H9 (cell line): ENCODE results near the gene STARD3NL. TPM values are rescaled to one million over a fixed set of nuclear protein-coding genes. Genes with fewer than 3 reads are reported as not detected.

ENCODE experiments used
- DNase-seq: peaks from one replicate; pipeline ENCODE4 v3.0.0-alpha.2; 2017
- H2AFZ ChIP-seq: one replicate; pipeline ENCODE4 v1.6.1; 2013; ENCODE audit warnings: mild to moderate bottlenecking, low read length, control low read depth, moderate library complexity
- H2AK5ac ChIP-seq: 2 replicates; pipeline ENCODE4 v1.6.1; 2013; ENCODE audit warnings: low read length, control low read depth, mixed read lengths; ENCODE audit not compliant: insufficient read length
- H2BK120ac ChIP-seq: one replicate; pipeline ENCODE4 v1.6.1; 2013; ENCODE audit warnings: low read depth, mild to moderate bottlenecking, low read length, control low read depth, inconsistent platforms; ENCODE audit not compliant: poor library complexity, severe bottlenecking
- H2BK12ac ChIP-seq: 2 replicates; pipeline ENCODE4 v1.6.1; 2013; ENCODE audit warnings: low read length, control low read depth, mixed read lengths, low read depth; ENCODE audit not compliant: insufficient read length
- H2BK15ac ChIP-seq: 2 replicates; pipeline ENCODE4 v1.6.1; 2013; ENCODE audit warnings: low read depth, low read length, control low read depth
- H2BK20ac ChIP-seq: one replicate; pipeline ENCODE4 v1.6.1; 2013; ENCODE audit warnings: low read depth, mild to moderate bottlenecking, low read length, control low read depth, inconsistent platforms; ENCODE audit not compliant: poor library complexity, severe bottlenecking
- H2BK5ac ChIP-seq: 2 replicates; pipeline ENCODE4 v1.6.1; 2013; ENCODE audit warnings: low read length, control low read depth, mixed read lengths; ENCODE audit not compliant: insufficient read length
- H3K14ac ChIP-seq: 2 replicates; pipeline ENCODE4 v1.6.1; 2013; ENCODE audit warnings: low read length, control low read depth; ENCODE audit not compliant: insufficient read depth
- H3K18ac ChIP-seq: 2 replicates; pipeline ENCODE4 v1.6.1; 2013; ENCODE audit warnings: low read depth, mild to moderate bottlenecking, mixed read lengths, low read length, control low read depth; ENCODE audit not compliant: insufficient read length
- H3K23ac ChIP-seq: 2 replicates; pipeline ENCODE4 v1.6.1; 2013; ENCODE audit warnings: low read length, control low read depth, mixed read lengths, low read depth; ENCODE audit not compliant: insufficient read length
- H3K23me2 ChIP-seq: 2 replicates; pipeline ENCODE4 v1.6.1; 2013; ENCODE audit warnings: low read depth, mild to moderate bottlenecking, mixed read lengths, low read length, control low read depth; ENCODE audit not compliant: insufficient read length, poor library complexity, severe bottlenecking
- H3K27ac ChIP-seq: 2 replicates; pipeline ENCODE4 v1.5.1; 2013; ENCODE audit warnings: low read length, control low read depth, mixed read lengths, low read depth; ENCODE audit not compliant: insufficient read length
- H3K27me3 ChIP-seq: 2 replicates; pipeline ENCODE4 v1.6.1; 2013; ENCODE audit warnings: low read length, control low read depth, inconsistent platforms; ENCODE audit not compliant: insufficient read depth
- H3K4ac ChIP-seq: 2 replicates; pipeline ENCODE4 v1.6.1; 2013; ENCODE audit warnings: low read depth, mild to moderate bottlenecking, control low read depth, inconsistent platforms, low read length, moderate library complexity
- H3K4me1 ChIP-seq: 2 replicates; pipeline ENCODE4 v1.6.1; 2013; ENCODE audit warnings: low read length, control low read depth, inconsistent platforms; ENCODE audit not compliant: insufficient read depth
- H3K4me2 ChIP-seq: 2 replicates; pipeline ENCODE4 v1.6.1; 2013; ENCODE audit warnings: low read length, control low read depth, mixed read lengths; ENCODE audit not compliant: insufficient read length, insufficient read depth
- H3K56ac ChIP-seq: 2 replicates; pipeline ENCODE4 v1.6.1; 2013; ENCODE audit warnings: low read depth, mild to moderate bottlenecking, mixed read lengths, low read length, control low read depth; ENCODE audit not compliant: insufficient read length
- H3K79me1 ChIP-seq: 2 replicates; pipeline ENCODE4 v1.6.1; 2013; ENCODE audit warnings: low read depth, mild to moderate bottlenecking, moderate library complexity, low read length, control low read depth, inconsistent platforms; ENCODE audit not compliant: insufficient read depth, poor library complexity, severe bottlenecking
- H3K79me2 ChIP-seq: 2 replicates; pipeline ENCODE4 v1.6.1; 2013; ENCODE audit warnings: low read length, control low read depth, inconsistent platforms; ENCODE audit not compliant: insufficient read depth
- H3K9ac ChIP-seq: 2 replicates; pipeline ENCODE4 v1.6.1; 2013; ENCODE audit warnings: low read length, control low read depth, mixed read lengths; ENCODE audit not compliant: insufficient read length; ENCODE audit errors: extremely low read depth
- H3K9me3 ChIP-seq: one replicate; pipeline ENCODE4 v1.6.1; 2013; ENCODE audit warnings: low read depth, low read length, inconsistent platforms; ENCODE audit not compliant: control insufficient read depth
- H3T11ph ChIP-seq: one replicate; pipeline ENCODE4 v1.6.1; 2013; ENCODE audit warnings: mild to moderate bottlenecking, low read length, control low read depth, inconsistent platforms
- H4K20me1 ChIP-seq: one replicate; pipeline ENCODE4 v1.6.1; 2013; ENCODE audit not compliant: control insufficient read depth, insufficient read length, insufficient read depth
- H4K5ac ChIP-seq: 2 replicates; pipeline ENCODE4 v1.6.1; 2013; ENCODE audit warnings: low read depth, mild to moderate bottlenecking, mixed read lengths, low read length, control low read depth; ENCODE audit not compliant: insufficient read length
- H4K8ac ChIP-seq: replicated peaks from 2 replicates; pipeline ENCODE4 v1.6.1; 2013; ENCODE audit warnings: low read length, control low read depth, mixed read lengths, low read depth; ENCODE audit not compliant: insufficient read length
- H4K91ac ChIP-seq: 2 replicates; pipeline ENCODE4 v1.6.1; 2013; ENCODE audit warnings: low read depth, mild to moderate bottlenecking, moderate library complexity, mixed read lengths, low read length, control low read depth; ENCODE audit not compliant: insufficient read length
- H3K27ac Mint-ChIP-seq, 3 experiments: 2 replicates in 2 of 3; 3 replicates in 1 of 3; pipeline ENCODE4 v1.8.0; 2020 to 2021; ENCODE audit warnings: mixed read lengths in 3 of 3, mild to moderate bottlenecking in 1 of 3, moderate library complexity in 1 of 3
- H3K27me3 Mint-ChIP-seq: 2 replicates; pipeline ENCODE4 v1.8.0; 2021; ENCODE audit warnings: low read depth, mild to moderate bottlenecking, moderate library complexity, mixed read lengths
- H3K36me3 Mint-ChIP-seq, 3 experiments: 2 replicates in 2 of 3; 3 replicates in 1 of 3; pipeline ENCODE4 v1.8.0; 2020 to 2021; ENCODE audit warnings: low read depth in 3 of 3, mixed read lengths in 3 of 3; ENCODE audit not compliant: insufficient read depth in 1 of 3
- H3K4me1 Mint-ChIP-seq, 2 experiments: 2 replicates each; pipeline ENCODE4 v1.8.0; 2020; ENCODE audit warnings: mixed read lengths in 2 of 2
- H3K4me3 Mint-ChIP-seq, 2 experiments: 2 replicates in 1 of 2; 3 replicates in 1 of 2; pipeline ENCODE4 v1.8.0; 2020 to 2021; ENCODE audit warnings: mild to moderate bottlenecking in 2 of 2, mixed read lengths in 2 of 2, moderate library complexity in 1 of 2
- H3K9me3 Mint-ChIP-seq, 2 experiments: 2 replicates in 1 of 2; 3 replicates in 1 of 2; pipeline ENCODE4 v1.8.0; 2020; ENCODE audit warnings: mild to moderate bottlenecking in 2 of 2, mixed read lengths in 2 of 2, moderate library complexity in 1 of 2
- WGBS: extraction: QIAGEN DNeasy Blood & Tissue Kit; methylation state at CpG from one replicate; pipeline ENCODE4 v1.1.7; 2013; ENCODE audit warnings: missing lambda C conversion rate, low lambda C conversion rate, mixed read lengths; ENCODE audit not compliant: insufficient read length; ENCODE audit errors: extremely low coverage; 5-methylcytosine and 5-hydroxymethylcytosine counted together
- total RNA-seq: library from RNA; stranded (reverse); gene quantifications from 2 replicates; pipeline ENCODE4 v1.2.1, GENCODE V29; 2021
- TF ChIP-seq, protein P1 (sequence below): fragments of 200-600 bp; sonication (generic); conservative IDR thresholded peaks from 3 replicates; pipeline ENCODE4 v1.8.0; 2021; ENCODE audit warnings: antibody characterized with exemption, mild to moderate bottlenecking

The STARD3NL gene
- total RNA-seq, 1 experiment from 2014 or later: 36.5 TPM

- Histone ChIP-seq H3K14ac (no peak overlapping the region), H3K56ac (no peak overlapping the region), H4K91ac (no peak overlapping the region), H3K23me2 (no peaks in the 10 kb centered on the region), H4K20me1 (no peaks in the 10 kb centered on the region), H3K4me2 (no peak overlapping the region), H3K79me1 (no peaks in the 10 kb centered on the region), H4K5ac (no peak overlapping the region), H3K23ac (no peak overlapping the region), H2BK12ac (no peak overlapping the region), H2BK5ac (no peak overlapping the region), H2BK15ac (no peak overlapping the region), H3K27ac (no peak overlapping the region), H2BK20ac (no peak overlapping the region), H3K18ac (no peak overlapping the region), H3K79me2 (no peaks in the 10 kb centered on the region), H3K27me3 (no peaks in the 10 kb centered on the region), H3K9me3 (no peaks in the 10 kb centered on the region), H2BK120ac (no peak overlapping the region), H4K8ac (no peak overlapping the region), H2AFZ (no peak overlapping the region), H3K4ac (no peak overlapping the region), H2AK5ac (no peak overlapping the region), H3K9ac (no peak overlapping the region), H3K4me1 (no peaks in the 10 kb centered on the region), H3T11ph (no peak overlapping the region)
- H3K9me3 Mint-ChIP-seq: peaks cover 0 to 2% of the 10 kb centered on the region in 2 experiments; a peak in 2 of 5 replicates
- H3K27me3 Mint-ChIP-seq: peaks cover 5% of the 10 kb centered on the region; the same call in 1 of the 2 replicates
- no peak for DNase-seq
- H3K27ac Mint-ChIP-seq: no peak overlapping the region
- H3K4me3 Mint-ChIP-seq: no peak overlapping the region
- peaks cover 3% of the 10 kb centered on the region in 2 experiments; a peak in 3 of 4 replicates for H3K4me1 Mint-ChIP-seq
- TF ChIP-seq, protein P1, sequence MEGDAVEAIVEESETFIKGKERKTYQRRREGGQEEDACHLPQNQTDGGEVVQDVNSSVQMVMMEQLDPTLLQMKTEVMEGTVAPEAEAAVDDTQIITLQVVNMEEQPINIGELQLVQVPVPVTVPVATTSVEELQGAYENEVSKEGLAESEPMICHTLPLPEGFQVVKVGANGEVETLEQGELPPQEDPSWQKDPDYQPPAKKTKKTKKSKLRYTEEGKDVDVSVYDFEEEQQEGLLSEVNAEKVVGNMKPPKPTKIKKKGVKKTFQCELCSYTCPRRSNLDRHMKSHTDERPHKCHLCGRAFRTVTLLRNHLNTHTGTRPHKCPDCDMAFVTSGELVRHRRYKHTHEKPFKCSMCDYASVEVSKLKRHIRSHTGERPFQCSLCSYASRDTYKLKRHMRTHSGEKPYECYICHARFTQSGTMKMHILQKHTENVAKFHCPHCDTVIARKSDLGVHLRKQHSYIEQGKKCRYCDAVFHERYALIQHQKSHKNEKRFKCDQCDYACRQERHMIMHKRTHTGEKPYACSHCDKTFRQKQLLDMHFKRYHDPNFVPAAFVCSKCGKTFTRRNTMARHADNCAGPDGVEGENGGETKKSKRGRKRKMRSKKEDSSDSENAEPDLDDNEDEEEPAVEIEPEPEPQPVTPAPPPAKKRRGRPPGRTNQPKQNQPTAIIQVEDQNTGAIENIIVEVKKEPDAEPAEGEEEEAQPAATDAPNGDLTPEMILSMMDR: no peak
- WGBS: no CpG with 5 or more reads among the region's 1 CpG
- H3K36me3 Mint-ChIP-seq: no peaks in the 10 kb centered on the region; a peak in 1 of 7 replicates
Observed at GRCh38 chr7:38168890-38169570, 9.0 kb upstream of the STARD3NL start.
